HCT116 (cell line): Measurements from ENCODE around the gene EEF1A2. TPM values are rescaled to one million over a fixed set of nuclear protein-coding genes. Genes with fewer than 3 reads are reported as not detected.

Source experiments
- ATAC-seq: fragments of 200-7000 bp; cut with Tn5 transposase; 2 replicates; pipeline ENCODE4 v1.9.1; 2020; ENCODE audit warnings: mild to moderate bottlenecking, moderate library complexity
- BruUV-seq: library from RNA; stranded (reverse); fragments of 400-500 nt; replicated peaks from 2 replicates; lab custom pipeline; 2021; lab: Mats Ljungman, UMichigan
- CTCF ChIA-PET: fragments of 300-600 bp; sonication (Branson Sonifier 250); formaldehyde crosslinking; loops from one replicate; lab custom pipeline; 2021; ENCODE audit warnings: antibody characterized with exemption; lab: Charles Lee
- POLR2A ChIA-PET: fragments of 300-600, 350-600 bp; sonication (Branson Sonifier 250); formaldehyde crosslinking; loops from one replicate; lab custom pipeline; 2021; ENCODE audit warnings: antibody characterized with exemption; lab: Charles Lee
- RAD21 ChIA-PET, 2 experiments: fragments of 300-600 bp; sonication (Branson Sonifier 250); formaldehyde crosslinking; loops; one replicate each; lab custom pipeline; 2023; ENCODE audit warnings: low total read pairs in 2 of 2; ENCODE audit not compliant: uncharacterized antibody in 2 of 2, unreplicated experiment in 2 of 2, low non-redundant PET in 1 of 2; lab: Charles Lee
- DNase-seq: peaks from one replicate; pipeline ENCODE4 v3.0.0-alpha.2; 2010; ENCODE audit warnings: low read depth, low spot score
- H2AFZ ChIP-seq: fragments of 200-600 bp; shearing (Covaris generic), sonication (generic); 2 replicates; pipeline ENCODE4 v1.6.1; 2017; ENCODE audit warnings: low read depth, mixed run types, mixed read lengths, antibody characterized with exemption, low read length; ENCODE audit not compliant: poor library complexity, severe bottlenecking
- H3K27ac ChIP-seq: 2 replicates; pipeline ENCODE4 v1.5.1; 2012; ENCODE audit warnings: low read depth, low read length
- H3K27me3 ChIP-seq: fragments of 200-600 bp; sonication (generic); 2 replicates; pipeline ENCODE4 v1.6.1; 2016; ENCODE audit warnings: mixed run types, low read length, mixed read lengths; ENCODE audit not compliant: insufficient read depth
- H3K36me3 ChIP-seq, 2 experiments: fragments of 200-500 bp in 1 of 2; fragments of 200-600 bp in 1 of 2; sonication (Bioruptor generic) in 1 of 2; sonication (generic) in 1 of 2; 2 replicates each; pipeline versions ENCODE4 v1.5.1 to v1.6.1; 2014 to 2016; ENCODE audit warnings: low read length in 2 of 2, inconsistent platforms in 1 of 2, mixed read lengths in 1 of 2, mixed run types in 1 of 2; ENCODE audit not compliant: insufficient read depth in 2 of 2, control insufficient read depth in 1 of 2
- H3K4me1 ChIP-seq, 2 experiments: fragments of 200-600 bp in 1 of 2; sonication (generic) in 1 of 2; 2 replicates each; pipeline versions ENCODE4 v1.5.1 to v1.6.1; 2012 to 2017; ENCODE audit warnings: low read length in 2 of 2, inconsistent platforms in 1 of 2, mild to moderate bottlenecking in 1 of 2, mixed read lengths in 1 of 2, mixed run types in 1 of 2, moderate library complexity in 1 of 2; ENCODE audit not compliant: insufficient read depth in 2 of 2, control insufficient read depth in 1 of 2
- H3K4me2 ChIP-seq: fragments of 200-600 bp; sonication (generic); 2 replicates; pipeline ENCODE4 v1.6.1; 2017; ENCODE audit warnings: mixed run types, low read length, mixed read lengths
- H3K4me3 ChIP-seq, 2 experiments: fragments of 200-600 bp in 1 of 2; sonication (generic) in 1 of 2; replicated peaks in 1 of 2; 2 replicates each; pipeline ENCODE4 v1.5.1; 2011 to 2016; ENCODE audit warnings: low read length in 2 of 2, control low read depth in 1 of 2, low read depth in 1 of 2, mild to moderate bottlenecking in 1 of 2, mixed read lengths in 1 of 2, mixed run types in 1 of 2
- H3K79me2 ChIP-seq: fragments of 200-600 bp; sonication (generic); 2 replicates; pipeline ENCODE4 v1.6.1; 2017; ENCODE audit warnings: mild to moderate bottlenecking, mixed run types, low read length, moderate library complexity, mixed read lengths; ENCODE audit not compliant: insufficient read depth
- H3K9ac ChIP-seq: fragments of 200-600 bp; sonication (generic); 2 replicates; pipeline ENCODE4 v1.6.1; 2016; ENCODE audit warnings: low read length, mixed read lengths
- H3K9me2 ChIP-seq: fragments of 200-600 bp; sonication (generic), shearing (Covaris generic); 2 replicates; pipeline ENCODE4 v1.6.1; 2017; ENCODE audit warnings: mixed run types, mild to moderate bottlenecking, moderate library complexity; ENCODE audit not compliant: insufficient read depth
- H3K9me3 ChIP-seq, 2 experiments: fragments of 200-500 bp in 1 of 2; fragments of 200-600 bp in 1 of 2; sonication (Bioruptor generic) in 1 of 2; sonication (generic) in 1 of 2; 2 replicates each; pipeline ENCODE4 v1.6.1; 2014 to 2017; ENCODE audit warnings: low read length in 2 of 2, mixed read lengths in 2 of 2, inconsistent platforms in 1 of 2, low read depth in 1 of 2, mild to moderate bottlenecking in 1 of 2, mixed run types in 1 of 2, moderate library complexity in 1 of 2; ENCODE audit not compliant: control insufficient read depth in 1 of 2, insufficient read depth in 1 of 2
- H4K20me1 ChIP-seq: fragments of 200-600 bp; sonication (generic), shearing (Covaris generic); 2 replicates; pipeline ENCODE4 v1.6.1; 2017; ENCODE audit warnings: mixed run types, mild to moderate bottlenecking, moderate library complexity; ENCODE audit not compliant: insufficient read depth
- CEBPB ChIP-seq: IDR thresholded peaks from 2 replicates; pipeline ENCODE4 v1.6.1; 2012; ENCODE audit warnings: low read depth
- EGR1 ChIP-seq: IDR thresholded peaks from 2 replicates; pipeline ENCODE4 v1.6.1; 2012; ENCODE audit warnings: low read depth
- ELF1 ChIP-seq: IDR thresholded peaks from 2 replicates; pipeline ENCODE4 v1.6.1; 2012; ENCODE audit warnings: low read depth, borderline replicate concordance
- EZH2 ChIP-seq: fragments of 200-600 bp; sonication (generic); IDR thresholded peaks from 2 replicates; pipeline ENCODE4 v1.6.1; 2017; ENCODE audit warnings: antibody characterized with exemption, mixed run types
- EZH2phosphoT487 ChIP-seq: fragments of 200-600 bp; IDR thresholded peaks from 2 replicates; pipeline ENCODE4 v1.6.1; 2018; ENCODE audit warnings: antibody characterized with exemption, borderline replicate concordance
- FOSL1 ChIP-seq: IDR thresholded peaks from 2 replicates; pipeline ENCODE4 v1.6.1; 2012; ENCODE audit warnings: low read depth
- JUND ChIP-seq: IDR thresholded peaks from 2 replicates; pipeline ENCODE4 v1.6.1; 2012
- POLR2AphosphoS5 ChIP-seq: IDR thresholded peaks from 2 replicates; pipeline ENCODE4 v1.6.1; 2011; ENCODE audit warnings: mild to moderate bottlenecking, low read depth, low read length, moderate library complexity
- RAD21 ChIP-seq: IDR thresholded peaks from 2 replicates; pipeline ENCODE4 v1.6.1; 2012; ENCODE audit warnings: low read depth, mild to moderate bottlenecking
- SP1 ChIP-seq: IDR thresholded peaks from 2 replicates; pipeline ENCODE4 v1.6.1; 2012; ENCODE audit warnings: low read depth
- SRF ChIP-seq: IDR thresholded peaks from 2 replicates; pipeline ENCODE4 v1.6.1; 2012; ENCODE audit warnings: low read depth
- TCF7L2 ChIP-seq: IDR thresholded peaks from 2 replicates; pipeline ENCODE4 v1.7.0; 2011; ENCODE audit warnings: borderline replicate concordance, inconsistent platforms; ENCODE audit not compliant: insufficient read depth, insufficient read length; ENCODE audit errors: extremely low read depth
- YY1 ChIP-seq: IDR thresholded peaks from 2 replicates; pipeline ENCODE4 v1.6.1; 2011; ENCODE audit warnings: low read length, low read depth, moderate library complexity, mild to moderate bottlenecking; ENCODE audit not compliant: insufficient replicate concordance; ENCODE audit errors: extremely low read depth
- ZFX ChIP-seq: fragments of 450-650 bp; IDR thresholded peaks from 2 replicates; pipeline ENCODE4 v1.6.1; 2017
- ZNF274 ChIP-seq: fragments of 200-500 bp; sonication (Bioruptor generic); IDR thresholded peaks from 2 replicates; pipeline ENCODE4 v1.6.1; 2014; ENCODE audit warnings: mild to moderate bottlenecking, low read depth, low read length, inconsistent platforms
- intact Hi-C: fragments of 100-400 bp; cut with micrococcal nuclease; formaldehyde crosslinking; loops from 2 replicates; pipeline ENCODE4 v1.10.0; 2022
- total RNA-seq: library from RNA; stranded (reverse); gene quantifications from one replicate; pipeline ENCODE4 v1.2.1, GENCODE V29; 2021; ENCODE audit not compliant: unreplicated experiment
- TF ChIP-seq, protein P1 (sequence below): IDR thresholded peaks from 2 replicates; pipeline ENCODE4 v1.6.1; 2011; ENCODE audit warnings: mild to moderate bottlenecking, low read length, moderate library complexity; ENCODE audit not compliant: insufficient replicate concordance; ENCODE audit errors: extremely low read depth
- TF ChIP-seq, protein P2 (sequence below): IDR thresholded peaks from 2 replicates; pipeline ENCODE4 v1.6.1; 2012
- TF ChIP-seq, protein P3 (sequence below), 3 experiments: fragments of 200-600 bp in 1 of 3; sonication (generic) in 1 of 3; IDR thresholded peaks in 2 of 3; conservative IDR thresholded peaks in 1 of 3; 2 replicates each; pipeline ENCODE4 v1.5.1; 2012 to 2017; ENCODE audit warnings: low read depth in 2 of 3, low read length in 2 of 3, antibody characterized with exemption in 1 of 3, borderline replicate concordance in 1 of 3, control low read depth in 1 of 3, mild to moderate bottlenecking in 1 of 3, mixed read lengths in 1 of 3, mixed run types in 1 of 3, moderate library complexity in 1 of 3; ENCODE audit not compliant: insufficient read depth in 1 of 3
- TF ChIP-seq, protein P4 (sequence below): IDR thresholded peaks from 2 replicates; pipeline ENCODE4 v1.6.1; 2012

The EEF1A2 gene
- total RNA-seq, 1 experiment from 2014 or later, result 454 TPM

DNA sequence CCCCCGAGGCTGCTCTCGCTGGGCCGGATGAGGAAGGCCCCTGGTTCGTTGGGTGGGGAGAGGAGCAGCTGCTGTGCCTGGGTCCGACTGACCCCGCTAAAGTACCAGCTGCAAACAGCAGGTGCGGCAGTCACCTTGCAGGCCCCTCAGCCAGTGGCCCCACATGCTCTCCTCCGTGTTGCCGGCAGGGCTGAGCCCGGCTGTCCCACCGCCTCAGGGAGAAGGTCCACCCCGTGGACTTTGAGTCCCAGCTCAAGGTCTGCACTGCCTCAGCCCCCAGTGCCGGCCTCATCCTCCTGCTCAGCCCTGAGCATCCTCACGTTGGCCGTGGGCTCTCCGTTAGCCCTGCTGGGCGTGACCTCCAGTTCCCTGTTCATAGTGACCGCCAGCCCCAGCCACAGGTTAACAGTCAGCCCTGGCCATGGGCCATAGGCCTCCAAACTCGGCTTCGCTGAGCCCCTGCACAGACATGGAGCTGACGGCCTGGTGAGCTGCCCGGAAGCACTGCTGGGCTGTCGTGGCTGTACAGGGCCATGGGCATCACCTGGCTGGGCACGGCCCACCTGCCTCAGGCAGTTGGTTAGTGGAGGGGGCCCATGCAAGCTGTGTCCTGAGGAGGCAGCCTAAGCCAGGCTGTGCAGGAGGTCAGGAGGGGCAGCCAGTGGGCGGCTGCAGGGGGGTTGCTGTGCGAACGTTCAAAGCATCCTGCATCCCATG, 45.5 kb upstream of the EEF1A2 start:
- Histone ChIP-seq H3K9me3 (no peaks in the 10 kb centered on the region), H4K20me1 (no peaks in the 10 kb centered on the region), H3K4me3 (no peak overlapping the region; a peak in 1 of 4 replicates), H2AFZ (no peak overlapping the region), H3K27me3 (no peaks in the 10 kb centered on the region), H3K27ac (peak overlapping the region; percentile 72), H3K4me1 (peaks cover 39 to 78% of the 10 kb centered on the region in 2 experiments)
- no peak for DNase-seq
- ATAC-seq, result peak; percentile 17; the same call in 1 of the 2 replicates
- RAD21 ChIA-PET, result no interaction called here
- BruUV-seq, result no TSS peak
- TF ChIP-seq FOSL1 (no peak), SP1 (no peak), TCF7L2 (no peak), JUND (no peak), RAD21 (no peak), POLR2AphosphoS5 (no peak), EZH2phosphoT487 (no peak), SRF (no peak), ZFX (no peak), ZNF274 (no peak), CEBPB (no peak), EZH2 (no peak), EGR1 (no peak), ELF1 (no peak), YY1 (no peak)
- TF ChIP-seq, protein P1, sequence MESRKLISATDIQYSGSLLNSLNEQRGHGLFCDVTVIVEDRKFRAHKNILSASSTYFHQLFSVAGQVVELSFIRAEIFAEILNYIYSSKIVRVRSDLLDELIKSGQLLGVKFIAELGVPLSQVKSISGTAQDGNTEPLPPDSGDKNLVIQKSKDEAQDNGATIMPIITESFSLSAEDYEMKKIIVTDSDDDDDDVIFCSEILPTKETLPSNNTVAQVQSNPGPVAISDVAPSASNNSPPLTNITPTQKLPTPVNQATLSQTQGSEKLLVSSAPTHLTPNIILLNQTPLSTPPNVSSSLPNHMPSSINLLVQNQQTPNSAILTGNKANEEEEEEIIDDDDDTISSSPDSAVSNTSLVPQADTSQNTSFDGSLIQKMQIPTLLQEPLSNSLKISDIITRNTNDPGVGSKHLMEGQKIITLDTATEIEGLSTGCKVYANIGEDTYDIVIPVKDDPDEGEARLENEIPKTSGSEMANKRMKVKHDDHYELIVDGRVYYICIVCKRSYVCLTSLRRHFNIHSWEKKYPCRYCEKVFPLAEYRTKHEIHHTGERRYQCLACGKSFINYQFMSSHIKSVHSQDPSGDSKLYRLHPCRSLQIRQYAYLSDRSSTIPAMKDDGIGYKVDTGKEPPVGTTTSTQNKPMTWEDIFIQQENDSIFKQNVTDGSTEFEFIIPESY, result no peak
- TF ChIP-seq, protein P2, sequence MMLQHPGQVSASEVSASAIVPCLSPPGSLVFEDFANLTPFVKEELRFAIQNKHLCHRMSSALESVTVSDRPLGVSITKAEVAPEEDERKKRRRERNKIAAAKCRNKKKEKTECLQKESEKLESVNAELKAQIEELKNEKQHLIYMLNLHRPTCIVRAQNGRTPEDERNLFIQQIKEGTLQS, result no peak
- TF ChIP-seq, protein P3, sequence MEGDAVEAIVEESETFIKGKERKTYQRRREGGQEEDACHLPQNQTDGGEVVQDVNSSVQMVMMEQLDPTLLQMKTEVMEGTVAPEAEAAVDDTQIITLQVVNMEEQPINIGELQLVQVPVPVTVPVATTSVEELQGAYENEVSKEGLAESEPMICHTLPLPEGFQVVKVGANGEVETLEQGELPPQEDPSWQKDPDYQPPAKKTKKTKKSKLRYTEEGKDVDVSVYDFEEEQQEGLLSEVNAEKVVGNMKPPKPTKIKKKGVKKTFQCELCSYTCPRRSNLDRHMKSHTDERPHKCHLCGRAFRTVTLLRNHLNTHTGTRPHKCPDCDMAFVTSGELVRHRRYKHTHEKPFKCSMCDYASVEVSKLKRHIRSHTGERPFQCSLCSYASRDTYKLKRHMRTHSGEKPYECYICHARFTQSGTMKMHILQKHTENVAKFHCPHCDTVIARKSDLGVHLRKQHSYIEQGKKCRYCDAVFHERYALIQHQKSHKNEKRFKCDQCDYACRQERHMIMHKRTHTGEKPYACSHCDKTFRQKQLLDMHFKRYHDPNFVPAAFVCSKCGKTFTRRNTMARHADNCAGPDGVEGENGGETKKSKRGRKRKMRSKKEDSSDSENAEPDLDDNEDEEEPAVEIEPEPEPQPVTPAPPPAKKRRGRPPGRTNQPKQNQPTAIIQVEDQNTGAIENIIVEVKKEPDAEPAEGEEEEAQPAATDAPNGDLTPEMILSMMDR (IDR thresholded peaks at IDR 0.05 in 2 of 3, conservative IDR thresholded peaks at IDR 0.05 in 1 of 3; ENCODE audit: borderline replicate concordance in 1 of 3, insufficient read depth in 1 of 3, low read depth in 2 of 3, low read length in 2 of 3), result no peak
- TF ChIP-seq, protein P4, sequence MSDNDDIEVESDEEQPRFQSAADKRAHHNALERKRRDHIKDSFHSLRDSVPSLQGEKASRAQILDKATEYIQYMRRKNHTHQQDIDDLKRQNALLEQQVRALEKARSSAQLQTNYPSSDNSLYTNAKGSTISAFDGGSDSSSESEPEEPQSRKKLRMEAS, result no peak
- TF ChIP-seq, all 23 proteins: peak for 0
- Histone ChIP-seq H3K36me3 (no peaks in the 10 kb centered on the region), H3K9me2 (no peaks in the 10 kb centered on the region), H3K79me2 (no peaks in the 10 kb centered on the region), H3K4me2 (peak overlapping the region; percentile 71), H3K9ac (peak overlapping the region; percentile 37)
- intact Hi-C loops, result no loop called here
- ChIA-PET CTCF (interaction anchor here (1.3 kb wide), 1 partner anchor 320 kb away, joined by 3 read pairs; the partner anchor contains the start of gene TPD52L2), POLR2A (interaction anchor here (1.6 to 2.0 kb wide), 2 partner anchors 8 to 321 kb away, joined by 4 to 8 read pairs; partner anchors contain the start of gene TPD52L2)
